GM12874 (cell line): ENCODE data around the gene SPANXN1.
"Not testable (repeated sequence)": the region's sequence is repeated elsewhere in the genome, so short reads cannot be mapped to it uniquely, and the experiment has no call there.

Experiments used
- CTCF ChIP-seq: IDR thresholded peaks from 2 replicates; pipeline ENCODE4 v1.5.1; 2011; ENCODE audit warnings: low read depth, mild to moderate bottlenecking, control low read depth, low read length, moderate library complexity; ENCODE audit not compliant: insufficient read depth

SPANXN1 gene

GRCh38 chrX:145247203-145247602 lies at the start of gene SPANXN1:
TSS of gene SPANXN1 (plus strand) at chrX:145247503. CDS start at chrX:145247587, 84 bp downstream.
- TF ChIP-seq CTCF = not testable (repeated sequence)

GRCh38 chrX:145199078-145199477 lies 48.2 kb upstream of the SPANXN1 start:
- TF ChIP-seq CTCF = no peak

- peak; percentile 15; the same call in 1 of the 2 replicates for TF ChIP-seq CTCF
These were observed 33.8 kb upstream of the SPANXN1 start for GRCh38 chrX:145213504-145213903.

GRCh38 chrX:145292218-145292617 lies 44.9 kb downstream of the SPANXN1 start:
- no peak for TF ChIP-seq CTCF
